Neuron (in vitro differentiated cells): ENCODE measurements around the gene CHIC2.
"Not testable (repeated sequence)": the region's sequence is repeated elsewhere in the genome, so short reads cannot be mapped to it uniquely, and the experiment has no call there.

ENCODE experiments used
- H2AFZ ChIP-seq: one replicate; pipeline ENCODE4 v1.6.1; 2013; ENCODE audit warnings: low read depth, mild to moderate bottlenecking, inconsistent platforms, low read length, moderate library complexity
- H3K27me3 ChIP-seq: one replicate; pipeline ENCODE4 v1.6.1; 2013; ENCODE audit warnings: low read length; ENCODE audit not compliant: insufficient read depth
- H3K36me3 ChIP-seq: one replicate; pipeline ENCODE4 v1.6.1; 2013; ENCODE audit warnings: low read length; ENCODE audit not compliant: insufficient read depth
- H3K4me1 ChIP-seq: one replicate; pipeline ENCODE4 v1.6.1; 2013; ENCODE audit warnings: low read length; ENCODE audit not compliant: insufficient read depth
- H3K4me3 ChIP-seq: 2 replicates; pipeline ENCODE4 v1.5.1; 2013; ENCODE audit warnings: mild to moderate bottlenecking, low read length, moderate library complexity
- H3K9me3 ChIP-seq: one replicate; pipeline ENCODE4 v1.6.1; 2013; ENCODE audit warnings: low read length

CHIC2 gene

DNA sequence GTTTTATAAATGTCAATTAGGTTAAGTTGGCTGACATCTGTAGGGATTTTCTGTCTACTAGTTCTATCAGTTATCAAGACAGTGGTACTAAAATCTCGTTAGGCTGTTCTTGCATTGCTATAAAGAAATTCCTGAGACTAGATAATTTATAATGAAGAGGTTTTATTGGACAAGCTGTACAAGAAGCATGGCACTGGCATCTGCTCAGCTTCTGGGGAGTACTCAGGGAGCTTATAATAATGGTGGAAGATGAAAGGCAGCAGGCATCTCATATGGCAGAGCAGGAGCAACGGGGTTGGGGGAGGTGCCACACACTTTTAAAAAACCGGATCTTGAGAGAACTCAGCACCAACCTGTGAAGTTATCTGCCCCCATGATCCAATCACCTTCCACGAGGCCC is 28.2 kb downstream of the CHIC2 start:
- H3K4me3 ChIP-seq: no peak overlapping the region
- H2AFZ ChIP-seq: no peak overlapping the region
- peaks cover 2% of the 10 kb centered on the region for H3K36me3 ChIP-seq
- H3K27me3 ChIP-seq: no peaks in the 10 kb centered on the region
- no peaks in the 10 kb centered on the region for H3K9me3 ChIP-seq
- no peaks in the 10 kb centered on the region for H3K4me1 ChIP-seq

GRCh38 chr4:54032558-54033135 is 31.8 kb downstream of the CHIC2 start:
- H2AFZ ChIP-seq: no peak overlapping the region
- peaks cover 11% of the 10 kb centered on the region for H3K4me1 ChIP-seq
- no peaks in the 10 kb centered on the region for H3K9me3 ChIP-seq
- no peak overlapping the region for H3K4me3 ChIP-seq
- peaks cover 2% of the 10 kb centered on the region for H3K36me3 ChIP-seq
- H3K27me3 ChIP-seq: no peaks in the 10 kb centered on the region

DNA sequence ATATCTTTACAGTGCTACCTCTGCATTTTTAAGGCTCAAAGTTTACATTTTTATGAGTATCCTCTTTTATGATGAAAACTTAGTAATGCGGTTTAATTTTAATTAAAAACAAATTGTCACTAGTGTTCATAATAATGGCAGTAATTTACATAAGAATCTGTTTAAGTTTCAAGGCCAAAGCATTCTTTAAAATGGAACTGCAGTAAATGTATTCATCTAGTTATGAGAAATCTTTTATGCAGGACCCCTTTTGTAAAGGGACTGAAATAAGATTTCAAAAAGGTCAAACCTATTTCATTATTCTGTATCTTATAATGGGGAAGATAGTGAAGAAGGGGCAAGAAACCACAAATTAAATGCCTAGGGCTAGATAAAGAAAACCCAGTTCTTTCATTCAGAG is 37.1 kb downstream of the CHIC2 start:
- Histone ChIP-seq H3K4me1 (peaks cover 18% of the 10 kb centered on the region), H3K9me3 (peaks cover 2% of the 10 kb centered on the region), H3K36me3 (no peaks in the 10 kb centered on the region), H3K27me3 (no peaks in the 10 kb centered on the region), H3K4me3 (no peak overlapping the region), H2AFZ (no peak overlapping the region)

GRCh38 chr4:54025582-54025981 is 38.8 kb downstream of the CHIC2 start:
- peaks cover 18% of the 10 kb centered on the region for H3K4me1 ChIP-seq
- no peak overlapping the region for H3K4me3 ChIP-seq
- H2AFZ ChIP-seq: no peak overlapping the region
- H3K27me3 ChIP-seq: no peaks in the 10 kb centered on the region
- peaks cover 4% of the 10 kb centered on the region for H3K9me3 ChIP-seq
- H3K36me3 ChIP-seq: no peaks in the 10 kb centered on the region

DNA sequence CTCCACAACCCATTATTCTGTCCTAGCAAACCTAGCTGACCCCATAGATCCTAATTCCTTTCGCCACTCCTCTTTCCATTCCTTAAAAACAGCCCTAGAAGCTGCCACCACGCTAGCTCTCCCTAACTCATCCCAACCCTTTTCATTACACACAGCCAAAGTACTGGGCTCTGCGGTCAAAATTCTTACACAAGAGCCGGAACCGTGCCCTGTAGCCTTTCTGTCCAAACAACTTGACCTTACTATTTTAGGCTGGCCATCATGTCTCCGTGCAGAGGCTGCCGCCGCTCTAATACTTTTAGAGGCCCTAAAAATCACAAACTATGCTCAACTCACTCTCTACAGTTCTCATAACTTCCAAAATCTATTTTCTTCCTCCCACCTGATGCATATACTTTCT is 41.4 kb downstream of the CHIC2 start:
- not testable (repeated sequence) for H3K27me3 ChIP-seq, H3K9me3 ChIP-seq, H2AFZ ChIP-seq, H3K4me3 ChIP-seq, H3K36me3 ChIP-seq
- peaks cover 10% of the 10 kb centered on the region for H3K4me1 ChIP-seq

- Histone ChIP-seq H3K9me3 (peaks cover 4% of the 10 kb centered on the region), H3K4me1 (peaks cover 43% of the 10 kb centered on the region), H3K27me3 (no peaks in the 10 kb centered on the region), H3K4me3 (no peak overlapping the region), H2AFZ (no peak overlapping the region), H3K36me3 (no peaks in the 10 kb centered on the region)
Measured at GRCh38 chr4:54017974-54018373, 46.4 kb downstream of the CHIC2 start.

- peaks cover 45% of the 10 kb centered on the region for H3K4me1 ChIP-seq
Measured at GRCh38 chr4:54017308-54017707, 47.1 kb downstream of the CHIC2 start.

DNA sequence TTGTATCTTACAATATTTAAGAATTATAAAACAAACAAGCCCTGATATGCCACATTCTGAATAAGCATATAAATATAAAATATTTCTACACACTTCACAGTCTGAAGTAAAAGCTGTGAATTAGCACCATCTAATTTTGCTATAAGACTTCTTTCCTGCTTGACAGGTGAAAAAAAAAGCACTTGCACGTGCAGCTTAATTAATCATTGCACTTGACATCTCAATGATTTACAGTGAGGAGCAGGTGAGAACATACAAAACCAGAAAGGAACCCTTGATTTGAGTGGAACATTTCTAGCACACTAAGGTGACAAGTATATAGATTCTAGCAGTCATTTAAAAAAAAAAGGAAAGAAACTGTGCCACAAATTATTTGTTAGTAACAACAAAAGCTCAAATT is 47.9 kb downstream of the CHIC2 start:
- H3K4me3 ChIP-seq: no peak overlapping the region
- no peaks in the 10 kb centered on the region for H3K27me3 ChIP-seq
- no peaks in the 10 kb centered on the region for H3K36me3 ChIP-seq
- peaks cover 45% of the 10 kb centered on the region for H3K4me1 ChIP-seq
- no peak overlapping the region for H2AFZ ChIP-seq
- peaks cover 2% of the 10 kb centered on the region for H3K9me3 ChIP-seq

More at GRCh38 chr4:54017308-54017707, 47.1 kb downstream of the CHIC2 start:
- H3K36me3 ChIP-seq: no peaks in the 10 kb centered on the region
- H3K4me3 ChIP-seq: no peak overlapping the region
- H3K27me3 ChIP-seq: no peaks in the 10 kb centered on the region
- peaks cover 2% of the 10 kb centered on the region for H3K9me3 ChIP-seq
- H2AFZ ChIP-seq: no peak overlapping the region

DNA sequence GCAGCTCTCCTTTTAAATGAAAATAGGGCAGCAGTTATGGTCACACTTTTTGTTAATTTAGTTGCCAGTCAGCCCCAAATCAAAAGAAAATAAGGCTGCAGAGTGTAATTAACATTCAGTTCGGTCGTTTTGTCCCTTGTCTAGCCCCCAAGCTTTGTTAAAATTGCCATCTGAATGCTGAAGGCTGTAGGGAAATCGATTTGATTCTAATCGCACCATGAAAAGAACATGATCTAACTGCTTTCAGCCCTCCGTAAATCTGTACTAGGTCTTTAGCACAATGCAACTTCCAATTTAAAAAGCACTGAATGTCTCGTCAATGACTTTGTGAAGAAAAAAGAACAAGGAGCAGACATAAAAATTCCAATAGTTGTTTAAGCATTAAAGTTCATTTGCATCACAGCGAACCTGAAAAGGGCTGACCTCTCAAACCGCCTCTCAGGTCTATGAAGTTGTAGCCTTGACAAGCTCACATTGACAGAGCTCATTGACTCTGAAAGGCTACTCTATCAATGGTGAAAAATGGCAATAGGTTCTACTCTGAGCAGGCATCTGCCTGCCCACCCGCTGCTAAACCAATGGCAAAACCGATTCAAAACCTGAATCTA is 48.9 kb downstream of the CHIC2 start:
- no peaks in the 10 kb centered on the region for H3K9me3 ChIP-seq
- no peak overlapping the region for H3K4me3 ChIP-seq
- H2AFZ ChIP-seq: no peak overlapping the region
- H3K27me3 ChIP-seq: no peaks in the 10 kb centered on the region
- H3K36me3 ChIP-seq: no peaks in the 10 kb centered on the region
- peaks cover 45% of the 10 kb centered on the region for H3K4me1 ChIP-seq

GRCh38 chr4:54014666-54015160 is 49.7 kb downstream of the CHIC2 start:
- Histone ChIP-seq H2AFZ (no peak overlapping the region), H3K27me3 (no peaks in the 10 kb centered on the region), H3K4me3 (no peak overlapping the region), H3K9me3 (no peaks in the 10 kb centered on the region), H3K4me1 (peaks cover 45% of the 10 kb centered on the region), H3K36me3 (no peaks in the 10 kb centered on the region)

GRCh38 chr4:54011201-54011600 is 53.2 kb downstream of the CHIC2 start:
- no peak overlapping the region for H3K4me3 ChIP-seq
- H3K36me3 ChIP-seq: peaks cover 4% of the 10 kb centered on the region
- no peaks in the 10 kb centered on the region for H3K27me3 ChIP-seq
- no peaks in the 10 kb centered on the region for H3K9me3 ChIP-seq
- no peak overlapping the region for H2AFZ ChIP-seq
- peaks cover 30% of the 10 kb centered on the region for H3K4me1 ChIP-seq

DNA sequence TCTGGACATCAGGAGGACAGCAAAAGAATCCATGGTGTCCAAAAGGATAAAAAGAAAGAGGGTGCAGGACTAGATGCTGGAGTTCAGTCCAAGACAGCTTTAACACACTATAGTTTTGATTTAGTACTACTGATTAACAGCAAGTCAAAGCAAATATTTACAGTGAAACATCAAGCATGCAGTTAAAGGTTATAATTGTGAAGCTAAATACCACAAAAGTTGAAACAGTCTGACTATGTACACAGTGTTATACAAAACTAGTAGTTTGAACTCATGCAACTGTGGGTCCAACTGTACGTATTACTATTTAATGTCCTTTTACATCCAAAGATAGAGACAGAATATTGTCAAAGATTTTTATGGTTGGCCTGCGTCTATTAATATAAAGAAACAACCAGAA is 57.6 kb downstream of the CHIC2 start:
- Histone ChIP-seq H3K4me3 (no peak overlapping the region), H3K9me3 (no peaks in the 10 kb centered on the region), H2AFZ (no peak overlapping the region)

GRCh38 chr4:54005475-54005874 is 58.9 kb downstream of the CHIC2 start:
- no peak overlapping the region for H3K4me3 ChIP-seq
- H3K27me3 ChIP-seq: no peaks in the 10 kb centered on the region
- H2AFZ ChIP-seq: no peak overlapping the region
- peaks cover 4% of the 10 kb centered on the region for H3K36me3 ChIP-seq
- peaks cover 21% of the 10 kb centered on the region for H3K4me1 ChIP-seq
- H3K9me3 ChIP-seq: no peaks in the 10 kb centered on the region

More for the DNA sequence above, 57.6 kb downstream of the CHIC2 start:
- H3K4me1 ChIP-seq: peaks cover 13% of the 10 kb centered on the region
- H3K36me3 ChIP-seq: peaks cover 4% of the 10 kb centered on the region
- H3K27me3 ChIP-seq: no peaks in the 10 kb centered on the region

DNA sequence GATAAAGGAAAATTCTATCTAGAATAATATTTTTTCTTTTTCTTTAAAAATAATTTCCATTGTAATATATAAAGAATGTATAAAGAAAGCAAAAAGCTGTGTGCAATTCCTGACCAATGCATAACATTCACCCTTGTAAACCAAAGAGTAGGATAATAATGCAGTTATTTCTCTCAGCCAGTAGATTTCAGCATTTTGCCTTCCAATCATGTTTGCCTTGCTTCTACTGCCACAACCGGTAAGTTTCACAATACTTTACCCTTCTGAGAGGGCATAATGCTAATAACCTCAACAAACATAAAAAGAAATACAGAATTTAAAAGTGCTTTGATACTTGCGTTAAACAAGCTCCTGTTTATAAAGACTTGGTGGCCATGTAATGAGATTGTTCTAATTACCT is 59.9 kb downstream of the CHIC2 start:
- Histone ChIP-seq H3K9me3 (no peaks in the 10 kb centered on the region), H3K27me3 (no peaks in the 10 kb centered on the region), H2AFZ (no peak overlapping the region), H3K4me3 (no peak overlapping the region), H3K36me3 (peaks cover 4% of the 10 kb centered on the region), H3K4me1 (peaks cover 21% of the 10 kb centered on the region)
